Lung microvascular endothelial cell (primary cell): ENCODE results near the gene RASGRF1. TPM values are rescaled to one million over a fixed set of nuclear protein-coding genes. Genes with fewer than 3 reads are reported as not detected.

ENCODE experiments used
- DNase-seq, 2 donors: peaks; one replicate each; pipeline versions ENCODE4 v3.0.0 to v3.0.0-alpha.2; 2010; ENCODE audit warnings: low read depth in 2 of 2
- total RNA-seq: library from RNA; depleted of rRNA; stranded (reverse); fragments of >200 nt; gene quantifications from 2 replicates; pipeline ENCODE4 v1.2.1, GENCODE V29; 2014

The RASGRF1 gene
- total RNA-seq, 1 donor from 2014 or later, result 1.8 TPM

DNA sequence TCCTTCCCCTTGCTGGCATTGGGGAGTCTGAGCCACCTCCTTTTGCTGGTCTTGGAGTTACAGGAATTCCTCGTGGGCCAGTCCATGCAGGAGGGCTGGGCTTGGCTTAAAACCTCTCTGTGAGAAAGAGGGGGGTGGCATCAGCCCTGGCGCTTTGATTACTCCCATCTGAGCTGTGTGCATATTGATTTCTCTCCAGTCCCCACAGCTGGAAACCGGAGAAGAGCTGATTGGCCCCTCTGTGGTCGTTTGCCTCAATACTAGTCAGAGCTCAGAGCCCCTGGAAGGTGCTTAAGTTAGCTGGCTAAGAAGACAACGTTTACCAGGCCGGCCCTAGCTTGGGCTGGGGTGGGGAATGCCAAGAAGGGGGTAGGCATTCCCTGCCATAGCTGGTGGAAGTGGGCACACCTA is 4.0 kb upstream of the RASGRF1 start:
- DNase-seq, result no peak

DNA sequence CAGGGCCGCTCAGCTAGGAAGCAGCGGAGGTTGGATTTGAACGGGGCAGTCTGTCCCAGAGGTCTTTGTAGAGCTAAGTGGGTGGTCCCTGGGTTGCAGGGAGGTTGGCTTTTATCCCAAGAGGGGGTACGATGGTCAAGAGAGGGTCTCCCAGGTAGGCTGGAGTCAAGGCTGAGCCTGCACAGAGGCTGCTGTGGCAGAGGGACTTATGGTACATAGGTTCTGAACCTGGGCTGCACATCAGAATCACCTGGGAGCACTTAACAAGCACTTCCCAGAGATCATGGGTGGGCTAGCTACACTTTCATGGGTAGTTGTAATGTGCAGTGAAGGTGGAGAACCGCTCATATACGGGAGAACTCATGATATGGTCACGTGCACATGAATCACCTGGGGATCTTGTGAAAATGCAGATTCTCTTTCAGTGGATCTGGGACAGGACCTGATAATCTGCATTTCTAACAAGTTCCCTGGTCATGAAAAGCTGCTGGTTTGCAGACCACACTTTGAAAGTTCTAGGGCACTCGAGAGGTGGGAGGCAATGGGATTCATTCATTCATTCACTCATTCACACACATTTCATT is 2.9 kb upstream of the RASGRF1 start:
- DNase-seq, result no peak

DNA sequence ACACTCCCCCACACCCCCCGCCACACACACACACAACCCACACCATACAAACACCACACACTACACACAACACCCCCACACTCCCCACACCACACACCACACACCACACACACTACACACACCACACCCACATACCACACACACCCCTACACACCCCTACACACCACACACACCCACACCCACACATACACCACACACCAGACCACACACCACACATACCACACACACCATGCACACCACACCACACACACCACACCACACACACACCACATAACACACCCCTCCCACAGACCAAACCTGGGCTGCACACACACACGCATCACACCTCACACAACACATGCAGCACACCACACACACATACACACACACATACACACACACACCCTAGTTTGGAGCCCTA is 1.8 kb upstream of the RASGRF1 start:
- DNase-seq, result no peak

DNA sequence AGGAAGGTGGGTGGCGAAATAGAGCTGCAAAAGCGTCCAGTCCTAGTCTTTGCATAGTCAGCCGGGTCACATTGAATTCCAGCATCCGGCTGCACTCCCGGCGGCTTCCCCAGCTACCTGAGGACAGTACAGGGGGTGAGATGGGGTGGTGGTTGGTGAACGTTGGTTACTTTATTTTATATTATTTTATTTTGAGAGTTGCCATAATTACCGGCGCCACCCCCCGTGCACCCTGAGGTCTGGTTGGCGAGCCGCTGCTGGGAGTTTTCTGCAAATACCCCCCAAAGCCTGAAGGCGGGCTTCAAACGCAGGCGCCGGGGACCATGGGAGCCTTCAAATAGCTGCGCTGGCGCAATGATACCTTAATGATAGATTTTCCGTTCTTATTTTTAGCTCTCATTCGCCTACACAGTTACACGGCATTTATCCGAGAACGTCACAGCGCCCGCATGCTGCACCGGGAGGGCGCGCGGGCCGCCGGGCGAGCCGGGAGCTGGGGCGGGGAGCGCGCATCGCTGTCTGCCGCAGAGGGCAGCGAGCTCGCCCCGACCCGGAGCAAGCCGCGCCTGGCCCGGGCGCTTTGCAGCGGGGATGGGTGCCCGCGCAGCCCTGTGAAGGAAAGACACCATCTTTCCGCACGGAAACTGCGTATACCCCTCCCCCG is 756 bp upstream of the RASGRF1 start:
- peak in 1 of 2 donors; percentile 5 for DNase-seq

DNA sequence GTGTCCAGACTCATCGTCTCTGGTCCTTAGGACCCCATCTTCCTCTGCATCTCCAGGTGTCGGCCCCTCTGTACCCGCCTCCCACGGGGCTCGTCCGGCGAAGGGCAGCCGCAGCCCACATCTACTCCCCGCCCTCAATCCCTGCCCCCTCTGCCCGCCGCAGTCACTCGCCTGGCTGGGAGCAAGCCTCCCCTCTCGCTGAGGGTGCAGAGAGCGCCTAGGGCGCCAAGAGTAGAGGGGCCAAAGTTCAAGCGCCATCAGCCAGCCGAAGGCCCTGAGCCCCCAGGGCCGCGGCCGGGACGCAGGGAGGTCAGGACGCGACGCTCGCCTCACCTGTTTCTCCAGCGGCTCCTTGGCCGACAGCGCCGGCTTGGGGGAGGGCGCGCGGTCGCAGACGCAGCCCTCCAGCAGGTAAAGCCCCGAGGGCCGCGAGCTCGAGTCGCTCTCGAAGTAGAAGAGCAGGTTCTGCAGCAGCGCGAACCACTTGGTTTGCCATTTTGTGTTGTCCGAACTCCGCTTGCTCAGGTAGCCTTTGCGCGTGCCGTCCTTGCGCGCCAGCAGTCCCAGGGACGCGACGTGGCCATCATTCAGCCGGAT is 592 bp downstream of the RASGRF1 start:
- DNase-seq, result peak in 1 of 2 donors; percentile 5

DNA sequence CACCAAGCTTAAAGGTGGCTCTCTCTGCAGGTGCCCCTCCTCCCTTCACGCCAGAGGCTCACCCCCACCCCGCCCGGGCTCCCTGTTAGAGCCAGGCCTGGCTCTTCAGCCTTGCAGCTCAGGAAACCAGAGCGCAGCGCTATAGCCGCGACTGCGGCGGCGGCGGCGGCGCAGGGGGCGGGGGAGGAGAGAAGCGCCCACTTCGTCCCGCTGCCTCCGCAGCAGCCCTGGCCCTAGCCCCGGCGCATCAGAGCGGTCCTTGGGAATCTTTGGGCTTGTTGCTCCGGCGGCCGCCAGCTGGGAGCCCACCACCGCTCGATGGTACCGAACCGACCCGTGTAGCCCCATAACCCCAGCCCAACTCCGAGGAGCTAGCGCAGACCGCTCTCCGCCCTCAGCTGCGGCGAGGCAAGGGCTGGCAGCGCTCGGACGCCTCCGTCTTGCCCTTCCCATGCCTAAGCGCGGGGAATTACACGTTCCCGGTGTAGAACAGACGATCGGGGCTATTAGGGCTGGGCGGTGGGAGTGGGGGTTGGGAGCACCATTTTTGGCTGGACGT is 1.2 kb downstream of the RASGRF1 start:
- DNase-seq, result no peak

DNA sequence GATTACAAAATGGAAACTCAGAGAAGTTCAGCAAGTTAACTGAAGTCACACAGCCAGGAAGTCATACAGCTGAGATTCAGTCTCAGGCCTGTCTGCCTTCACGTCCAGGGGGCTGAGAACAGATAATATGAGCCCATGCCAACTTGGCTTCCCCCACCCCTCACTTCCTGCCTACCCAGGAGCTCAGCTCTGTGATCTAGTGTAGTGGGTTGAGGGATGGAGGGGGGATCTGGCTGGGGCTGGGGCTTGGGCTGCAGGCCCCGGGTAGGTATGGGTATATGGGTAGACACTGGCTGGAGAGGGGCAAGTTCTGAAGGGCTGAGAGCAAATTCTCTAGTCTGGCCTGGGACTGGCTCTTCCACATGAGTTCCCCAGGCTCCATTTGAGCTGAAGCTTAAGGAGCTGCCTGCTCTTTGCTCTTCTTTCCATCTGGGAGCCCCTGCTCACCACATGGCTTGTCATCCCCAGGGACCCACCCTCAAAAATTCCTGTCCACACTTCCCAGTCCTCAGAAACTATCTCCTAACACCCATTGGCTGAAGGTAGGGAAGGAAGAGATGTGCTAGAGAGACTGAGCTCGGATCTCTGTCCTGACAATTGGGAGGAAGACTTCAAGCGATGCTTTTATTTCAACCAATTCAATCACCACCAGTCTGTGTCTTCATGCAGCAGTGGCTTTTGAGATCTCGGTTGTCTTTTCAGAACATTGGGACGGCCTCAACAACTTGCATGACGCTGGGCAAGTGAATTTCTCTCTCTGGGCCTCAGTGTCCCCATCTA is 2.0 kb downstream of the RASGRF1 start:
- DNase-seq, result no peak

DNA sequence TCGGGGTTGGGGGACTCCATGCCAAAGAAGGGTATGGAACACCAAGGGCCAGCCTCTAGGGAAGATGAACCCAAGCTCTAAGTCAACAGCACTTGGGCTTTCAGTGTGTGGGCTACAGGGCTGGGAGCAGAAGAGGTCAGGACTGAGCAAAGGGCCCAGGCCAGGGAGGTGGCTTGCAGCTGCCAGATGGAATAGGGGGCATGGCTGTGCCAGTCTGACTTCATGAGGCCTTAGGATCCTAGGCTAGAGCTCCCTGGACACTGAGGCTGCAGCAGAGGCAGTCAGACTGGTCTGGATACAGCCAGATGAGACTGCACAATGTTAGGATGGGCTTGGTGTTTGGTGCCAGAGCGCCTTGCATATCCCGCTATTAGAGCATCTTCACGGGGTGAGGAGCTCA is 3.8 kb downstream of the RASGRF1 start:
- DNase-seq, result no peak

DNA sequence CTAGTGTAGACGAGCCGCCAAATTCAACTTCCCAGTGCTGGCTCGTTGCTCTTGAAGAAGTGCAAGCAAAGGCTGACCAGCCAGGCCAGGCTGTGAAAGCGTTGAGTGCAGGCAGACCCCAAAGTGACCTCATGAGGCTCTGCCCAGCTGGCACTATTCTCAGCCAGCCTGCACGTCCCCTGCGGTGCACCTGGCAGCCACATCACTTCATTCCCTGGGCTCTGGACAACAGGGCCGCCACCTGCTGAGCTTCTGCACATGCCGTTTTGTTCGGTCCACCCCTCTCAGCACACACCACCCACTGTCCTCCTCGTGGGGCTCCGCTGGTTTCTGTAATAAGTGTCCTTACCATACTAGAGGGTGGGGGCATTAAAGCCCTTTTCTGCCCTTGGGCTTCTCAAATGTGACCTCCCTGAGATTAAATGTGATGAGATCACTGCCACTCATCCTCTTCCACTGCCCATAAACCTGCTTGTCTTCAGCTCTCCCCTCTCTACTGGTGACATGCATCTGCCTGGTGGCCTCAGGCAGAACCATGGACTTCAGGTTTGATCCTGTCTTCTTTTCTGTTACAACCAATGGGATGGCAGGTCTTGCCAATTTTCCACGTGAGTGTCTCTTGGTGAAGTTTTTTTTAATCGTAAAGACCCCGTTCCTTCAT is 6.1 kb downstream of the RASGRF1 start:
- no peak for DNase-seq

DNA sequence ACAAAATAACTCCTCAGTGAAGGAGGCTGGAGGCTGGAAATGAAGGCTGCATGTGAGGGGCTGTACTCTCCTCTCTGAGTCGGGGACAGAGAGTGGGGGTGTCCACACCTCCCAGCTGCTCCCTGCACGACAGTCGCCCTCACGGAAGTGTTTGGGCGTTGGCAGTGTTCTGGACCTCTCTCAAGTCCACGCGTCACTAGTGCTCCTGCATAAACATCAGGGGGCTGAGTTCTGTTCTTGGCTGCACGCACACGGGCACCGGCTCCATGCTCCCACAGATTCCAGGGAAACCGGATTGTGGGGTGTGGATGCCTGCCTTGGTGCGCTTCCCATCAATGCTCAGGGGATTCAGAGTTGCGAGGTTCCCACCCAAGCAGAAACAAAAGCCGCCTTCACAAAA is 7.4 kb downstream of the RASGRF1 start:
- DNase-seq, result no peak

DNA sequence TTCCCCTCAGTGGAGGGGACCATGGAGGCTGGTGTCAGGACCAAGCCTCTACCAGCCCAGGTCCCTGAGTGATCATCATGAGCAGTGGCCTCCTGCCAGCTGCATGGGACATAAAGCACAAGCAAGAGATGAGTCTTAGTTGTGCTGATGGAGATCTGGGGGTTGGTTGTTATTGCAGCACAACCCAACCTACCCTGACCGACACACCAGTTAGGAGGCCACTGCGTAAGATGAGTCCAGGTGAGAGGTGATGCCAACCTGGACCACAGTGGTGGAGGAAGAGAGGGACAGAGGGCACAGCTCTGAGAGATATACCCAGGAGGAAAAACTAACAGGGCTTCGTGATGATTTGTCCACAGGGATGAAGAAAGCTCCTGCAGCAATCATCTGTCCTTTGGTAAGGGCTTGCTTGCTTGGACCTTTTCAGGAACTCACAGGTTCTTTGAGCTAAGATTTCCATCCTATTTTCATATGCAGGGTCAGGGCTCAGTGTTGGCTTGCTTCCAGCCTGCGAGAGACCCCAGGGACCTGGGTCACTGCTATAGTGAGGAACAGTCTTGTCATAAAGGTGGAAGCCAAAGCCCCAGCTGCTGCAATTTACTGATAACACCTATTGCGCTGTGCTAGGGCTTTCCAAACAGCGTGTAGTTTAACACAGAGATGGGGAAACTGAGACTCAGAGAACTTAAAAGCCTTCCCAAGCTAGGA is 8.1 kb downstream of the RASGRF1 start:
- no peak for DNase-seq

DNA sequence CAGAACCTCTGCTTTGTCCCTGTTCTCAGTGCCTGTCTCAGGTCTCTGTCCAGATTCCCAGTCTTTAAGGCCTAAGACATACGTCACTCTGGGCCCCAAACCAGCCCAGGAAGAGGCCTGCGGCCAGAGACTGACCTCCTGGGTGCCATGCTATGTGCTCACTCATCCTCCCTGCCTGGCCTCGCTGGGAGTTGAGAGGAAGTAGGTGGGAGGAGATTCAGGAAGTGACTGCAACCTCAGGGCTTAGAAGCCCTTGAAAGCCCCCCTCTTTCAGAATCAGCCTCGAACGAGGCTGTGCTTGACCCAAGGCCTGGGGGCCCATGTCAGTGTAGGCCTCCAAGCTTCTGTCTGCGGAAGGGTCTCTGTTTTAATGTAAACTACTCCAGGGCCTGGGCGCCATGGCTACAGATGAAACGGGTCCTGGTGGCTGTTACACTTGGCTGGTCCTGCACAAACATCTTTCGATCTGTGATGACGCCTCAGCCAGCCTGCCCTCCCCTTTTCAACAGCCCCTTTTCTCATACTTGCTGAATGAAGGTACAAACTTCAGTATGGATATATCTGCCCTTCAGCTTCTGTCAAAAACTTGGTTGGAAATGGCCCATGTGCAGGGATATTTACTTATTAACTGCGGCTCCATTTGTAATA is 11.7 kb downstream of the RASGRF1 start:
- peak in 1 of 2 donors; percentile 20 for DNase-seq

DNA sequence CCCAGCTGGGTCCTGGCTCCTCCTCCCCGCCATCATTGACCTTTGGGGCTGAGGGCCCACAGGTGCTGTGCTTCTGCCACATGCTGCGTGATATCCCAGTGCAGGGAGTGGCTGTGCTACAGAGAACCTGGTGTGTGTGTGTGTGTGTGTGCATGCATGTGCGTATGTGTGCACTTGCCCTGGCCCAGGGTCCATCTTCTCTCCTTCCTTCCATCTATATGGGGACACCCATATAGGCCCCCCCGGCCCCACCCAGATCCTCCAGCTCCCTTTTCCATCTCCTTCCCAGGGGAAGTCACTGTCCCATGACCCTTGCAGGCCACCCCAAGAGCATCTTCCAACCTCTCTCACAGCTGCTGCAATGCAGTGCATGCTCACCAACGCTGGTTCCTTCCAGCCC is 12.6 kb downstream of the RASGRF1 start:
- no peak for DNase-seq

DNA sequence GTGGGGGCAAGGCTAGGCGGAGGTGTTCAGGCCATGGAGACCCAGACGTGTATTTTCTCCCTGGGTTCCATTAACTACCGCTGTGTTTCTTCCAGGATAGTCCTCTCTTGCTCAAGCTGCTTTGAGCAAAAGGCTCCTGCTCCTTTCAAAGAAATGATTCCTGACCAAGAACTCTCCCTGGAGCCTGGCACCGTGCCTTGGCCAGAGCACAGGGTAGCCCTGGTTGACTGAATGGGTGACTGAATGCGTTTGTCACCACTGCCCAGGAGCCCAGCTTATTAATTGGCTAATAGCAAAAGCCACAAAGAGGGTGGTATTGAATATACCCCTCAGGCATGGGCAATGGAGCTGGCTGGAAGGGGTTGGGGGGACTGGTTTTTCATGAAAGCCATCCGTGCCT is 13.9 kb downstream of the RASGRF1 start:
- DNase-seq, result no peak

DNA sequence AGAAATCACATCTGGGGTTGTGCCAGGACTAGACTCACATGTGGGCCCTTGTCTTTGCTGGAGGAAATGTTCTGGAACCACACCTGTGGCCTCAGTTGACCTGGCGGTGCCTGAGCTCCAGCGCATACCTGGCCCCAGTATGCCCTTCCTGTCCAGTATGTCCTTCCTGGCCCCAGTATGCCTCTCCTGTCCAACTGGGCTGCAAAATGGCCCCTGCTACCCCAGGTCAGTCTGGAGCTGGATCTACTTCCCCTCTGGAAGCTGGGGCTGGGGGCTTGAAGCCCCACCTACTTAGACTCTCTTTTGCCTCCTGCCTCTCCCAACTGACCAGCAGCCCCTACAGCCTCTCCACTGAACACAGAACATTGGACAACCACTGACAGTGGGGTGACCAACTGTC is 15.3 kb downstream of the RASGRF1 start:
- no peak for DNase-seq

DNA sequence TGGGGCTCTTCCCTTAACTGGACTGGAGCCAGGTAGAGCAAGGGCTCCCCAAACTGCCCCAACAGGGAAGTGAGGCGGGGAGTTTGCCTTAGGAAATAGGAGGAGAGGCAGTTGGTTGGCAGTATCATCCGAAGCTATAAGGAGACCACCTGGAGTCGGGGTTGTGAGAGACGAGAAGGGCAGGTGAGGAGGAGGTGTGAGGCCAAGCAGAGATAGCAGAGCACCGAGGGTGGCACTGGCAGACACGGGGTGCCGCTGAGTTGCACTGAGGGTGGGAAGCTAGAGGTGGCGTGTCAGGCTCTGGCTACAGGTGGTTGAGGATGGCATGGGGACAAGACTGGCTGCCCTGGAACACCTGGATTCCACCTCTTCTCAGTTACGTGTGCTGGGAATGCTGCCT is 17.2 kb downstream of the RASGRF1 start:
- DNase-seq, result no peak

DNA sequence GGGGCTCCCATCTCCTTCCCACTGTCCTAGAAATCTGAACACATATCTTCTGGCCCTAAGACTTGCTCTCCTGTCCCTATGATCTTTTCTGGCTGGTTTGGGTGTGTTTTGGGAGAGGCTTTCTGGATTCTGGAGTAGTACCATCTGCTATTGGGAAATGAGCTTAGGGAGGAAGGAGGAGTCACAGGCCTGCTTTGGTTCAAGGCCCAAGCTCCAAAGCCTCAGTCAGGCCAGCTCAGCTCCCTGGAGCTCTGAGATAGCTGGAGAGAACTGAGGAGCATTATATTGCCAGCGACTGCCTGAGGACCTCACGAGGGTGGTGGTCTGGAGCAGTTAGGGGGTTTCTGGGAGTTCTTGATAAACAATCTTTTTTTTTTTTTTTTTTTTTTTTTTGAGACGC is 18.7 kb downstream of the RASGRF1 start:
- DNase-seq, result no peak

DNA sequence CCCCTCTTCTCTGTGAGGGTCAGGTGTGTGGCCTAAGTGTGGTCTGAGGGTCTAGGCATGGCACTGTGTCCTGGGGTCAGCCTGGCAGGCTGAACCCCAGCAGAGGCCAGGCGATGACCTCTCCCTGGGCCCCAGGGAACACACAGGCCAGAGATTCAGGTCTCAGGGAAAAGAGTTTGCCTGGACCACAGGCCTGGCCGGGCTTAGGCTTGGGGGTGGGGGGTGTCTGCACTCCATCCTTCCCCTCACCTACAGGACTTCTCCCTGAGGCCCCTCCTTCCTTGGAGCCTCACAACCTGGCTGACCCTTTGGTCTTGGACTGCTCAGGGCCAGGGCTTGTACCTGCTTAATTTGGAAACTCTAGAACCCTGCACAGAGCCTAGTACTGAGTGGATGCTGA is 21.8 kb downstream of the RASGRF1 start:
- DNase-seq, result no peak

DNA sequence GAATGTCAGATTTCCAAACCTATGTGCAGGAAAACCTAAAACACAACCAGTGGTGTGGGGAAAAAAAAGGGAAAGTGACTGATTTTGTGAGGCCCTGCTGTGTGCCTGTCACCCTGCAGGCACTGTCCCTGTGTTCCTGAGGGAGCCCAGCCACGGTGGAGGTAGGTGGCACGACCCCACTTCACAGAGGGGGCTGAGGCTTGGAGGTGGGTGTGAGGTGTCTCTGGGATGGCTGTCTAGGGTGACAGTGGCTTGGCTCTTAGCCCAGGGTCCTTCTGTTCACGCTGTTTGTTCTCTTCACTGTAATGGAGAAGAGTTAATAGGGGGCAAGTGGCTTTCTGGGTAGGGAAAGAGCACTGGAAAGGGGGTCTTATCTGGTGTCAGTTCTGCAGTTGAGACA is 22.6 kb downstream of the RASGRF1 start:
- DNase-seq, result no peak

DNA sequence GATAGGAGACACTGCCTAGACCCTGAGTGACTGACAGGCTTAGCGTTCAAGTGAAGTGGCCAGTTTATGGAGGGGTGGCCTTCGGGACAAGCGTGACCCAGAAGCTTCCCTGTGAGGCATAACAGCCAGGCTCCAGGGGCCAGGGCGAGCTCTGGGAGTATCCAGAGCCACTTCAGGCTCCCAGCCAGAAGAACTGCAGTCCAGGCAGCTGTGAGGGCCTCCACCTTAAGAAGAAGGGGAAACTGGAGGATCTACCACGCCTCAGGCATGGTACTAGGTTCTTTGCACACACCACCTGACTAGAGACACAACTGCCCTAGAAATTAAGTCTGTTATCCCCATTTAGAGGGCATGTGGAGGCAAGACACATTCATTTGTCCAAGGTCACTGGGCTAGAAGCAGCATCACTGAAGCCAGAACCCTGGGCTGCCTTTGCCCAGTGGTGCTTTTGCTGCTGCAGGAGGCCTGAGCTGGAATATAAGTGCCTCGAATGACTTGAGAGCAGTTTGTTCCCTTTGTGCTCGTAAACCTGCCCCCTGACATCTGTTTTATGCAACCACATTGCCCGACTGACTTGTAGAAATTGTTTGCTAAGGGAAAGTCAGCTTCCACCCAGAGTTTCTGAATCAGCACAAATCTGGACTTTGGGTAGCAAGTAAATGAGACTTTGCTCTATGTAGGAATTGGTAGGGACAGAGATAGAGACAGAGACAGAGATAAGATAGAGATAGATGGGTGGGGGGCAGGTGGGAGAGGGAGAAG is 23.3 kb downstream of the RASGRF1 start:
- no peak for DNase-seq
